Hippocampal formation (tissue), 2 donors: ENCODE data around the gene LPIN1.

Source experiments
- DNase-seq, 2 donors: peaks; one replicate each; lab custom pipeline; 2025; lab: John Stamatoyannopoulos, UW

The LPIN1 gene

GRCh38 chr2:11786191-11786590, 39.8 kb downstream of the LPIN1 start:
- no peak for DNase-seq

- no peak for DNase-seq
Measured at GRCh38 chr2:11786592-11786991, 40.2 kb downstream of the LPIN1 start.

GRCh38 chr2:11787991-11788390, 41.6 kb downstream of the LPIN1 start:
- DNase-seq: no peak

GRCh38 chr2:11788461-11789124, 42.2 kb downstream of the LPIN1 start:
- DNase-seq: no peak

- DNase-seq: no peak
Measured at GRCh38 chr2:11789243-11789642, 42.8 kb downstream of the LPIN1 start.

- no peak for DNase-seq
Measured at GRCh38 chr2:11790228-11790627, 43.8 kb downstream of the LPIN1 start.

- no peak for DNase-seq
Measured at GRCh38 chr2:11795590-11795989, 49.2 kb downstream of the LPIN1 start.

- no peak for DNase-seq
Measured at GRCh38 chr2:11796190-11797171, 50.0 kb downstream of the LPIN1 start.

GRCh38 chr2:11797846-11798245, 51.4 kb downstream of the LPIN1 start:
- no peak for DNase-seq

- DNase-seq: peak in 1 of 2 donors; percentile 5
Measured at GRCh38 chr2:11798701-11799435, 52.4 kb downstream of the LPIN1 start.

GRCh38 chr2:11799826-11800225, 53.4 kb downstream of the LPIN1 start:
- no peak for DNase-seq

GRCh38 chr2:11802782-11803191, 56.4 kb downstream of the LPIN1 start:
- peak in 1 of 2 donors; percentile 1 for DNase-seq

- no peak for DNase-seq
Measured at GRCh38 chr2:11805024-11805423, 58.6 kb downstream of the LPIN1 start.

- DNase-seq: no peak
Measured at GRCh38 chr2:11805920-11806319, 59.5 kb downstream of the LPIN1 start.

GRCh38 chr2:11807156-11808015, 61.0 kb downstream of the LPIN1 start:
- no peak for DNase-seq

GRCh38 chr2:11808016-11808400, 61.6 kb downstream of the LPIN1 start:
- DNase-seq: no peak

- no peak for DNase-seq
Measured at GRCh38 chr2:11809586-11810236, 63.3 kb downstream of the LPIN1 start.

GRCh38 chr2:11810237-11810977, 64.0 kb downstream of the LPIN1 start:
- no peak for DNase-seq

GRCh38 chr2:11811036-11811654, 64.7 kb downstream of the LPIN1 start:
- no peak for DNase-seq
